ENCODE results near the gene HCFC1R1. TPM values are rescaled to one million over a fixed set of nuclear protein-coding genes. Genes with fewer than 3 reads are reported as not detected.

The HCFC1R1 gene
- polyA plus RNA-seq, 1 experiment = 33.7 TPM

GRCh38 chr16:2987286-2987685 lies 36.5 kb downstream of the HCFC1R1 start:
- Histone ChIP-seq H3K36me3 (ENCODE audit: control insufficient read depth, insufficient read depth, low read length) (no peaks in the 10 kb centered on the region), H3K27me3 (ENCODE audit: control insufficient read depth, insufficient read depth, low read length) (peaks cover 6% of the 10 kb centered on the region), H3K4me3 (ENCODE audit: low read depth, low read length) (no peak overlapping the region)
- CTCF ChIA-PET = interaction anchor here (0.6 to 0.9 kb wide), 2 partner anchors 11 to 15 kb away, joined by 3 read pairs; no protein-coding TSS in a partner anchor
- DNase-seq (ENCODE audit: low read depth) = no peak
- POLR2A ChIA-PET = interaction anchor here (0.6 kb wide), 1 partner anchor 150 kb away, joined by 3 read pairs; no protein-coding TSS in a partner anchor
- TF ChIP-seq CTCF (IDR thresholded peaks at IDR 0.05; ENCODE audit: insufficient read depth, low read depth, low read length) = no peak

GRCh38 chr16:2986623-2987188 lies 37.0 kb downstream of the HCFC1R1 start:
- no peaks in the 10 kb centered on the region for H3K36me3 ChIP-seq (ENCODE audit: control insufficient read depth, insufficient read depth, low read length)
- no peak for DNase-seq (ENCODE audit: low read depth)
- no peak overlapping the region for H3K4me3 ChIP-seq (ENCODE audit: low read depth, low read length)
- peaks cover 6% of the 10 kb centered on the region for H3K27me3 ChIP-seq (ENCODE audit: control insufficient read depth, insufficient read depth, low read length)
- ChIA-PET POLR2A (no interaction called here), CTCF (interaction anchor here (0.9 kb wide), 1 partner anchor 16 kb away, joined by 3 read pairs; no protein-coding TSS in a partner anchor)
- TF ChIP-seq CTCF (IDR thresholded peaks at IDR 0.05; ENCODE audit: insufficient read depth, low read depth, low read length) = no peak

- CTCF ChIA-PET = no interaction called here
- POLR2A ChIA-PET = no interaction called here
- Histone ChIP-seq H3K4me3 (ENCODE audit: low read depth, low read length) (no peak overlapping the region), H3K36me3 (ENCODE audit: control insufficient read depth, insufficient read depth, low read length) (no peaks in the 10 kb centered on the region), H3K27me3 (ENCODE audit: control insufficient read depth, insufficient read depth, low read length) (peaks cover 6% of the 10 kb centered on the region)
- no peak for TF ChIP-seq CTCF (IDR thresholded peaks at IDR 0.05; ENCODE audit: insufficient read depth, low read depth, low read length)
- DNase-seq (ENCODE audit: low read depth) = no peak
Observed at GRCh38 chr16:2985893-2986355, 37.8 kb downstream of the HCFC1R1 start.

- ChIA-PET CTCF (interaction anchor here (1.0 kb wide), 1 partner anchor 18 kb away, joined by 6 read pairs; no protein-coding TSS in a partner anchor), POLR2A (no interaction called here)
- Histone ChIP-seq H3K4me3 (ENCODE audit: low read depth, low read length) (no peak overlapping the region), H3K27me3 (ENCODE audit: control insufficient read depth, insufficient read depth, low read length) (peaks cover 6% of the 10 kb centered on the region), H3K36me3 (ENCODE audit: control insufficient read depth, insufficient read depth, low read length) (no peaks in the 10 kb centered on the region)
- DNase-seq (ENCODE audit: low read depth) = no peak
- TF ChIP-seq CTCF (IDR thresholded peaks at IDR 0.05; ENCODE audit: insufficient read depth, low read depth, low read length) = no peak
Observed at GRCh38 chr16:2985462-2985861, 38.3 kb downstream of the HCFC1R1 start.

- DNase-seq (ENCODE audit: low read depth) = peak; percentile 38
- Histone ChIP-seq H3K27me3 (ENCODE audit: control insufficient read depth, insufficient read depth, low read length) (no peaks in the 10 kb centered on the region), H3K36me3 (ENCODE audit: control insufficient read depth, insufficient read depth, low read length) (no peaks in the 10 kb centered on the region), H3K4me3 (ENCODE audit: low read depth, low read length) (0 out of 2 replicates have a peak overlapping the region, but pooled peaks have one; percentile 19)
- POLR2A ChIA-PET = no interaction called here
- CTCF ChIA-PET = interaction anchor here (0.6 to 1.4 kb wide), 5 partner anchors 8 to 160 kb away, joined by 3 to 8 read pairs (median 5); partner anchors contain the start of gene PAQR4
- peak; percentile 58 for TF ChIP-seq CTCF (IDR thresholded peaks at IDR 0.05; ENCODE audit: insufficient read depth, low read depth, low read length)
Observed at GRCh38 chr16:2983706-2984136, 40.0 kb downstream of the HCFC1R1 start.
